GM18499 (cell line): ENCODE results near the gene ZPR1.
A peak's percentile ranks its signal among the peaks of the same experiment; 100 is the strongest.
"Not testable (repeated sequence)": the region's sequence is repeated elsewhere in the genome, so short reads cannot be mapped to it uniquely, and the experiment has no call there.

Experiments used
- ATAC-seq: cut with Tn5 transposase; IDR thresholded peaks from one replicate; pipeline ENCODE4 v1.9.1; 2021; ENCODE audit warnings: moderate number of reproducible peaks; ENCODE audit not compliant: insufficient read depth, unreplicated experiment

ZPR1 gene, protein sequence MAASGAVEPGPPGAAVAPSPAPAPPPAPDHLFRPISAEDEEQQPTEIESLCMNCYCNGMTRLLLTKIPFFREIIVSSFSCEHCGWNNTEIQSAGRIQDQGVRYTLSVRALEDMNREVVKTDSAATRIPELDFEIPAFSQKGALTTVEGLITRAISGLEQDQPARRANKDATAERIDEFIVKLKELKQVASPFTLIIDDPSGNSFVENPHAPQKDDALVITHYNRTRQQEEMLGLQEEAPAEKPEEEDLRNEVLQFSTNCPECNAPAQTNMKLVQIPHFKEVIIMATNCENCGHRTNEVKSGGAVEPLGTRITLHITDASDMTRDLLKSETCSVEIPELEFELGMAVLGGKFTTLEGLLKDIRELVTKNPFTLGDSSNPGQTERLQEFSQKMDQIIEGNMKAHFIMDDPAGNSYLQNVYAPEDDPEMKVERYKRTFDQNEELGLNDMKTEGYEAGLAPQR

DNA sequence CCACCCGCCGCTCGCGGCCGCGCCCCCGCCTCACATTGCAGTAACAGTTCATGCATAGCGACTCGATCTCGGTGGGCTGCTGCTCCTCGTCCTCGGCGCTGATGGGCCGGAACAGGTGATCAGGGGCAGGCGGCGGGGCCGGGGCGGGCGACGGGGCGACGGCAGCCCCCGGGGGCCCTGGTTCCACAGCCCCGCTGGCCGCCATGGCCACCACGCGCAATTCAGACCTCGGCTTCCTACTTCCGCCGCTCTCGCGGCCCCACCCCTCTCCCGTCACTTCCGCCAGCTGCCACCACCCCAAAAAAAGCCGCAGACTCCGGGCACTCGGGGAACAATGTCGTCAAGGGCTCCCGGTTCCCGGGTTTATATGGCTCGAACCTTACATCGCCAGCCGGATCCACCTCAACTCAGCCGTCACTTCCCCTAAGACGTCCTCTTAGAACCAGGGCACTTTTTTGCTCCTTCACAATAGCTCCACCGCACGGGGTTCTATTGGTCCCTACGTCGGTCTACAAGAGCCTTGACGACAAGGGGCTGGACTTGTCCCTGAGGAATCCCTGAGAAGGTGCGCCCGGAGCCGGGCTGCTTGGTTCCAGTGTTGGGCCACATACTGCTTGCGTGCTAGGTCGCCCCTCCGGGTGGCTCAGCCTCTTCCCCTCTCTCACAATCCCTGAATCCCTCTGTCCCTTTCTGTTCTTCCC, at the start of gene ZPR1:
Gene ZPR1 (minus strand): TSS at position 238 of the 701 bp plus-strand sequence. CDS start 33 bp downstream, at position 205.
- no peak for ATAC-seq

DNA sequence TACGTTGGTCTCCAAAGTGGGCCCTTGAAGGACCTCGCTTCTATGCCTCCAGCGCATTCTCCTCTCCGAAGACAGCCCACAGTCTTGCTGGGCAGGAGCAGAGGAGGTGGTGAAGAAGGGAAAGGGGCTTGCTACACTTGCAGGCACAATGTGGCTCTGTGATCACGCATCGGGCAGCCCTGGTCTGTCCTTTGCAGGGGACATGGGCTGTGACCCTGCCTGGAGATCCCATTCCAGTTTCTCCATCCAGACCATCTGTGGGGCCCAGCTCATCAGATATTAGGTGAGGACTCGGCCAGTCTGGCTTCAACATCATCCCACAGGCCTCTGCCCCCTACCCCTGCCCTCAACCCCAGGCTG, 48.8 kb upstream of the ZPR1 start:
- no peak for ATAC-seq

DNA sequence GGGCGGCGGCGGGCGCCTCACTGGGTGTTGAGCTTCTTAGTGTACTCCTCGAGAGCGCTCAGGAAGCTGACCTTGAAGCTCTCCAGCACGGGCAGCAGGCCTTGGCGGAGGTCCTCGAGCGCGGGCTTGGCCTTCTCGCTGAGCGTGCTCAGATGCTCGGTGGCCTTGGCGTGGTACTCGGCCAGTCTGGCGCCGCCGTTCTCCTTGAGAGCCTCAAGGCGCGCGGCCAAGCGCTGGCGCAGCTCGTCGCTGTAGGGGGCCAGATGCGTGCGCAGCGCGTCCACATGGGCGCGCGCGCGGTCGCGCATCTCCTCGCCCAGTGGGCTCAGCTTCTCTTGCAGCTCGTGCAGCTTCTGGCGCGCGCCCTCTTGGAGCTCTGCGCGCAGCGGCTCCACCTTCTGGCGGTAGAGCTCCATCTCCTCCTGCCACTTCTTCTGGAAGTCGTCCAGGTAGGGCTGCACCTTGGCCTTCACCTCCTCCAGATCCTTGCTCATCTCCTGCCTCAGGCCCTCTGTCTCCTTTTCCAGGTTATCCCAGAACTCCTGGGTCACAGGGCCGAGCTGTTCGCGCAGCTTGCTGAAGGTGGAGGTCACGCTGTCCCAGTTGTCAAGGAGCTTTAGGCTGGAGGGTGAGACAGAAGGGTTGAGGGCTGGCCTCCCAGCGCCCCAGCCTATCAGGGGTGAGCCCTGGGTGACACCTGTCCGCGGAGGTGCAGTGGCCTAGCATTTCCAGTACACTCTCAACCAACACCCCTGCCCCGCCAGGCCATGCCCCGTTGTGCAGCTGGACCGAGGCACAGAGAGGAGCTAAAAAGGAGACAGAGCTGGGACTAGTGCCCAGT, 48.2 kb upstream of the ZPR1 start:
- peak; percentile 45 for ATAC-seq

DNA sequence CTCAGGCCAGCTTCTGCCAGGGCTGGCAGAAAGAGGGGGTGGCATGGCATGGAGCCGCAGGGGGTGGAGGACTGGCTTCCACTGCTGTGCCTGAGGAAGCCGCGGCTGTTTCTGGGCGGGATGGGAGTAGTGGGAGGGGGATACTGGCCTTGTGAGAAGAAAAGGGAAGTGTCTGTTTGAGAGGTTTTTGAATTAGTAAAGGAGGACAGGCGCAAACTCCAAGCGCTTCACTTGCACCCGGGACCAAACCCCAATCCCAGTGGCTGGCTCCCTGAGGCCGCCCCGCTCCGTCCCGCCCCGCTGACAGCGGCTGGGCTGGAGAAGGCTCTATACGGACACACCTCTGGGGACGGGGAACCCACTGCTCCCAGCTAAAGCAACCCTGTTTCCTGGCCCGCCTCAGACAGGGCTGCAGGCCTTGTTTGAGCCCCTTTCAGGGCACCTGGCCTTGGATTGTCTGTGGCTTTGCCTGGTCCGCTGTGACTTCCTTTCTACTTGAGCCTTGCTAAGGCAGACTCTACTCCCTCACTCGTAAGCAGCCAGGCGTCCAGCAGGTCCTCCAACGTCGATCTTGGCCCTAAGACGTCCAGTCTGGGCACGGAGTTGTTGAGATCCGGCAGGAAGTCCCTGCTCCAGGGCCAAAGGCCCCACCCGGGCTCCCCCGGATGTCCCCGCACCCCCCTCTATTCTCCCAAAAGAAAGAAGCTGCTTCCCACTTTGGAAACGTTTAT, 47.4 kb upstream of the ZPR1 start:
- no peak for ATAC-seq

DNA sequence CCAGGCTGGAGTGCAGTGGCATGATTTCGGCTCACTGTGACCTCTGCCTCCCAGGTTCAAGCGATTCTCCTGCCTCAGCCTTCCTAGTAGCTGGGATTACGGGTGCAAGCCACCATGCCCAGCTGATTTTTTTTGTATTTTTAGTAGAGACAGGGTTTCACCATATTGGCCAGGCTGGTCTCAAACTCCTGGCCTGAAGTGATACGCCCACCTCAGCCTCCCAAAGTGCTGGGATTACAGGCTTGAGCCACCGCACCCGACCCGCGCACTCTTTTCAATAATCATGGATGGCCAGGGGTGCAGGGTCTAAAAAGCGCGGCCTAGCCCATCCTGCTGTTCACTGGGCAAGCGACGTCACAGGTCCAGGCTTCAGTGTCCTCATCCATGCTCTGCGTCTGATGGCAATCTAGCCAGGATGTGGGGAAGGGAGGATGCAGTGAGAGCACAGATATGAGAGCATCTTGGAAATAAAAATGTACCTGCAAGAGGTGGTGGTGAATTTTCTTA, 46.8 kb upstream of the ZPR1 start:
- not testable (repeated sequence) for ATAC-seq

DNA sequence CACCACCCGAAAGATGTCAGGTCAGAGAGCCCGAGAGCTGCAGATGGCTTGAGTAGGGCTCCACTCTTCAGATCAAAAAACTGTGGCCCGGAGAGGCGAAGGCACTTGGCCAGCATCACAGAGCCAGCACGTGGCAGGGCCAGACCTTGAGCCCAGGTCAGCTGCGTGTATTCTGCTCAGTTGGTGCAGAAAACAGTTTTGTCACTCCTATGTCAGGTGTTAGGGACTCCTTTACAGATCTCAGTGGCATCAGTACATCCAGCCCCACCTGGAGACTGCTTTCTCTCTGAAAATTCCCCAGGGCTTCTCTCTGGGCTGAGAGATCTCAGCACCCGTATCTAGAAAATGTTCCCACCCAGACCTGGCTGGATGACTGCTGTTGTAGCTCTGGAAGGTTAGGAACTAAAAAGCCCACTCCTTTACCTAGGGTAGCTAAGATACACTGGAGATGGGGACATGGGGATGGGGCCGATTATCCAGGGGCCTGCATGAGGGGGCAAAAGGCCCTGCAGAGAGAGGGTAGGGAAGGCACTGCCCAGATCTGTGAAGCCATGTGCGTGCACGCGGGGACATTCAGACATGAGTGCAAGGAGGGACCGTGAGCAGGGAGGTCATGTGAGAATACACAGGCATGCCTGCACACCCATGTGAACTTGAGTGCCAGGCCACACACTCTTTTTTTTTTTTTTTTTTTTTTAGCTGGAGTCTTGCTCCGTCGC, 46.2 kb upstream of the ZPR1 start:
- no peak for ATAC-seq

DNA sequence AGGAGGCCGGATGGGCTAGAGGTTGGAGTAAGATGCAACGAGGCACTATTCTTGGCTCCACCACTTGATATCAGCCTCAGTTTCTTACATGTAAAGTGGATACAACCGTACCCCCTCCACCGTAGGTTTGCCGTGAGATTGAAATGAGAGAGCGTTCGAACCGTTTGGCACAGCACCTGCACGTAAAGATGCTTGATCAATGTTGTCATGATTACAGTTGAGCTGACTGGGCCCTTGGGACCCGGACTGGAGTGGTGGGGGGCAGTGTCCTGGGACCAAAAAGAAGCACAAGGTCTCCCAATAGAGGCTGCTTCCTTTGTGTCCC, 45.6 kb upstream of the ZPR1 start:
- no peak for ATAC-seq

DNA sequence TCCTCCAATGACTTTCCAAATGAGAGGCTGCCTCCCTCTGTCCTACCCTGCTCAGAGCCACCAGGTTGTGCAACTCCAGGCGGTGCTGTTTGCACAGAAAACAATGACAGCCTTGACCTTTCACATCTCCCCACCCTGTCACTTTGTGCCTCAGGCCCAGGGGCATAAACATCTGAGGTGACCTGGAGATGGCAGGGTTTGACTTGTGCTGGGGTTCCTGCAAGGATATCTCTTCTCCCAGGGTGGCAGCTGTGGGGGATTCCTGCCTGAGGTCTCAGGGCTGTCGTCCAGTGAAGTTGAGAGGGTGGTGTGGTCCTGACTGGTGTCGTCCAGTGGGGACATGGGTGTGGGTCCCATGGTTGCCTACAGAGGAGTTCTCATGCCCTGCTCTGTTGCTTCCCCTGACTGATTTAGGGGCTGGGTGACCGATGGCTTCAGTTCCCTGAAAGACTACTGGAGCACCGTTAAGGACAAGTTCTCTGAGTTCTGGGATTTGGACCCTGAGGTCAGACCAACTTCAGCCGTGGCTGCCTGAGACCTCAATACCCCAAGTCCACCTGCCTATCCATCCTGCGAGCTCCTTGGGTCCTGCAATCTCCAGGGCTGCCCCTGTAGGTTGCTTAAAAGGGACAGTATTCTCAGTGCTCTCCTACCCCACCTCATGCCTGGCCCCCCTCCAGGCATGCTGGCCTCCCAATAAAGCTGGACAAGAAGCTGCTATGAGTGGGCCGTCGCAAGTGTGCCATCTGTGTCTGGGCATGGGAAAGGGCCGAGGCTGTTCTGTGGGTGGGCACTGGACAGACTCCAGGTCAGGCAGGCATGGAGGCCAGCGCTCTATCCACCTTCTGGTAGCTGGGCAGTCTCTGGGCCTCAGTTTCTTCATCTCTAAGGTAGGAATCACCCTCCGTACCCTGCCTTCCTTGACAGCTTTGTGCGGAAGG, 44.8 kb upstream of the ZPR1 start:
- no peak for ATAC-seq

DNA sequence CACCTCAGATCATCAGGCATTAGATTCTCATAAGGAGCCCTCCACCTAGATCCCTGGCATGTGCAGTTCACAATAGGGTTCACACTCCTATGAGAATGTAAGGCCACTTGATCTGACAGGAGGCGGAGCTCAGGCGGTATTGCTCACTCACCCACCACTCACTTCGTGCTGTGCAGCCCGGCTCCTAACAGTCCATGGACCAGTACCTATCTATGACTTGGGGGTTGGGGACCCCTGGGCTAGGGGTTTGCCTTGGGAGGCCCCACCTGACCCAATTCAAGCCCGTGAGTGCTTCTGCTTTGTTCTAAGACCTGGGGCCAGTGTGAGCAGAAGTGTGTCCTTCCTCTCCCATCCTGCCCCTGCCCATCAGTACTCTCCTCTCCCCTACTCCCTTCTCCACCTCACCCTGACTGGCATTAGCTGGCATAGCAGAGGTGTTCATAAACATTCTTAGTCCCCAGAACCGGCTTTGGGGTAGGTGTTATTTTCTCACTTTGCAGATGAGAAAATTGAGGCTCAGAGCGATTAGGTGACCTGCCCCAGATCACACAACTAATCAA, 44.0 kb upstream of the ZPR1 start:
- no peak for ATAC-seq

DNA sequence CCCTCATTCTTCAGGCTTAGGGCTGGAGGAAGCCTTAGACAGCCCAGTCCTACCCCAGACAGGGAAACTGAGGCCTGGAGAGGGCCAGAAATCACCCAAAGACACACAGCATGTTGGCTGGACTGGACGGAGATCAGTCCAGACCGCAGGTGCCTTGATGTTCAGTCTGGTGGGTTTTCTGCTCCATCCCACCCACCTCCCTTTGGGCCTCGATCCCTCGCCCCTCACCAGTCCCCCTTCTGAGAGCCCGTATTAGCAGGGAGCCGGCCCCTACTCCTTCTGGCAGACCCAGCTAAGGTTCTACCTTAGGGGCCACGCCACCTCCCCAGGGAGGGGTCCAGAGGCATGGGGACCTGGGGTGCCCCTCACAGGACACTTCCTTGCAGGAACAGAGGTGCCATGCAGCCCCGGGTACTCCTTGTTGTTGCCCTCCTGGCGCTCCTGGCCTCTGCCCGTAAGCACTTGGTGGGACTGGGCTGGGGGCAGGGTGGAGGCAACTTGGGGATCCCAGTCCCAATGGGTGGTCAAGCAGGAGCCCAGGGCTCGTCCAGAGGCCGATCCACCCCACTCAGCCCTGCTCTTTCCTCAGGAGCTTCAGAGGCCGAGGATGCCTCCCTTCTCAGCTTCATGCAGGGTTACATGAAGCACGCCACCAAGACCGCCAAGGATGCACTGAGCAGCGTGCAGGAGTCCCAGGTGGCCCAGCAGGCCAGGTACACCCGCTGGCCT, 42.5 kb upstream of the ZPR1 start:
- no peak for ATAC-seq

DNA sequence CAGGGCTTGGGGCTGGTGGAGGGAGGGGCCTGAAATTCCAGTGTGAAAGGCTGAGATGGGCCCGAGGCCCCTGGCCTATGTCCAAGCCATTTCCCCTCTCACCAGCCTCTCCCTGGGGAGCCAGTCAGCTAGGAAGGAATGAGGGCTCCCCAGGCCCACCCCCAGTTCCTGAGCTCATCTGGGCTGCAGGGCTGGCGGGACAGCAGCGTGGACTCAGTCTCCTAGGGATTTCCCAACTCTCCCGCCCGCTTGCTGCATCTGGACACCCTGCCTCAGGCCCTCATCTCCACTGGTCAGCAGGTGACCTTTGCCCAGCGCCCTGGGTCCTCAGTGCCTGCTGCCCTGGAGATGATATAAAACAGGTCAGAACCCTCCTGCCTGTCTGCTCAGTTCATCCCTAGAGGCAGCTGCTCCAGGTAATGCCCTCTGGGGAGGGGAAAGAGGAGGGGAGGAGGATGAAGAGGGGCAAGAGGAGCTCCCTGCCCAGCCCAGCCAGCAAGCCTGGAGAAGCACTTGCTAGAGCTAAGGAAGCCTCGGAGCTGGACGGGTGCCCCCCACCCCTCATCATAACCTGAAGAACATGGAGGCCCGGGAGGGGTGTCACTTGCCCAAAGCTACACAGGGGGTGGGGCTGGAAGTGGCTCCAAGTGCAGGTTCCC, 41.8 kb upstream of the ZPR1 start, which contains the start of gene APOC3:
Gene APOC3 (plus strand): TSS at position 383 of the 659 bp plus-strand sequence. CDS start 676 bp downstream, outside the sequence.
- ATAC-seq: no peak

DNA sequence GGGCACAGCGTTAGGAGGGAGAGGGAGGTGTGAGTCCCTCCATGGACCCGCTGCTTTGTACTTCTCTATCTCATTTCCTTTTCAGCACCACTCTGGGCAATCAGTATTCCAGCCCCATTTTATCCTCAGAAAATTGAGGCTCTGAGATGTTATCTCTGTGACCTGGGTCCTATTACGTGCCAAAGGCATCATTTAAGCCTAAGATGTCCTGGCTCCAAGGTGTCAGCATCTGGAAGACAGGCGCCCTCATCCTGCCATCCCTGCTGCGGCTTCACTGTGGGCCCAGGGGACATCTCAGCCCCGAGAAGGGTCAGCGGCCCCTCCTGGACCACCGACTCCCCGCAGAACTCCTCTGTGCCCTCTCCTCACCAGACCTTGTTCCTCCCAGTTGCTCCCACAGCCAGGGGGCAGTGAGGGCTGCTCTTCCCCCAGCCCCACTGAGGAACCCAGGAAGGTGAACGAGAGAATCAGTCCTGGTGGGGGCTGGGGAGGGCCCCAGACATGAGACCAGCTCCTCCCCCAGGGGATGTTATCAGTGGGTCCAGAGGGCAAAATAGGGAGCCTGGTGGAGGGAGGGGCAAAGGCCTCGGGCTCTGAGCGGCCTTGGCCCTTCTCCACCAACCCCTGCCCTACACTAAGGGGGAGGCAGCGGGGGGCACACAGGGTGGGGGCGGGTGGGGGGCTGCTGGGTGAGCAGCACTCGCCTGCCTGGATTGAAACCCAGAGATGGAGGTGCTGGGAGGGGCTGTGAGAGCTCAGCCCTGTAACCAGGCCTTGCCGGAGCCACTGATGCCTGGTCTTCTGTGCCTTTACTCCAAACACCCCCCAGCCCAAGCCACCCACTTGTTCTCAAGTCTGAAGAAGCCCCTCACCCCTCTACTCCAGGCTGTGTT, 41.1 kb upstream of the ZPR1 start:
- no peak for ATAC-seq

DNA sequence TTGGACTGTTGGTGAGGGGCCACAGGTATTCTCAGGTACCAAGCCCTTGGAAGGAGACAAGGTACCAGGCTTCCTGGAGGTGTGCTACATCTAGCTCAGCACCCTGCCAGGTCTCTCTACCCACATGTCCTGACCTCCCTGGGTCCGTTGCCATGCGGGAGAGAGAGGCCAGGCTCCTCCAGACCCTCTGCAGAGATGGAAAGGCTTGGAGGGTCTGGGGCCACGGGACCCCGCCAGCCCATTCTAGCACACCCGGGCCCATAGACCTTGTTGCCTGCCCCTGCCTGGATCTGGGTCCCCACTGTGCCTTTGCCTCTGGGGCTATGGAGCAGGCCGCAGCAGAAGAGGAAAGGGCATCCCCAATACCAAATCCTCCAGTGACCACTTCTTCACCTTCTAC, 39.6 kb upstream of the ZPR1 start:
- ATAC-seq: no peak

DNA sequence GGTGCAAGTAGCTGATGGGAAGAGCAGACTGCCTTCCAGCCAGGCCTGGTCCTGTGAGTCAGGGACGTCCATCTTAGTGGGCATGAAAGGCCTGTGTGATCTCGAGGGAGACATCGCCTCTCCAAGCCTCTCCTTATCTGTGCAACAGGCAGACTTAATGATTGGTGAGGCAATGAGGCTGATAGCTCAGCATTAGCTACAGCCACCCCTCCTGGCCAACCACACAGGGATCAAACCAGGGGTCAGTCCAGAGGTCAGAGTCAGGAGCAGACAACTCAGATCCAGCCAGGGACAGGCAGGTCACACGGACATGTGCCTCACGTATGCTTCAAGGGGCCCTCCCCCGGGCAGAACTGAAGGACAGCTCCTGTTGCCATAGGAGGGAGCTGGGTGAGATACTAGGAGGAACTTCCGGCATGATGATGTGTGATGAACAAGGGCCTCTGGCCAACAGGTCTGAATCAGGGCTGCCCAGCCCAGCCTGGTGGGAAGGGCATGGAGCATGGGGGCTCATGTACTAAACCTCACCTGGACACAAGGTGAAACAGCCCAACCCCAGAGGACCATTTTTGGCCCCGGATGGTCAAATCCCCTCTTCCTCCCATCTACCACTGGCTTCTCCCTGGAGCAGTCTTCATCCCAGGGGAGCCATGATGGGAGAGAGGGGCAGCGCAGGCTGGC, 39.1 kb upstream of the ZPR1 start:
- no peak for ATAC-seq
